HepG2 (cell line): ENCODE measurements around the gene MAPKAPK3. TPM values are rescaled to one million over a fixed set of nuclear protein-coding genes. Genes with fewer than 3 reads are reported as not detected.
A peak's percentile ranks its signal among the peaks of the same experiment; 100 is the strongest.

ENCODE experiments used
- BCL3 ChIP-seq: sonication (generic); formaldehyde crosslinking; IDR thresholded peaks from 2 replicates; pipeline ENCODE4 v1.5.1; 2020; ENCODE audit warnings: mild to moderate bottlenecking, missing genetic modification reagents, moderate library complexity
- CSRNP2 ChIP-seq: sonication (generic); formaldehyde crosslinking; conservative IDR thresholded peaks from 2 replicates; pipeline ENCODE4 v1.8.0; 2022; ENCODE audit warnings: low read depth, missing genetic modification reagents
- FIP1L1 ChIP-seq: fragments of 200-400 bp; formaldehyde crosslinking; IDR thresholded peaks from 2 replicates; pipeline ENCODE4 v1.6.1; 2018; ENCODE audit warnings: low read depth, mild to moderate bottlenecking, low read length, moderate library complexity, borderline replicate concordance; ENCODE audit not compliant: insufficient read depth
- HCFC1 ChIP-seq: fragments of 150-350 bp; IDR thresholded peaks from 2 replicates; pipeline ENCODE4 v1.6.1; 2014; ENCODE audit warnings: low read depth, low read length
- MAFG ChIP-seq: sonication (generic); formaldehyde crosslinking; IDR thresholded peaks from 2 replicates; pipeline ENCODE4 v1.5.1; 2020; ENCODE audit warnings: mild to moderate bottlenecking, missing genetic modification reagents
- MBNL3 ChIP-seq: fragments of 250-450 bp; sonication (Bioruptor Pico); conservative IDR thresholded peaks from 2 replicates; pipeline ENCODE4 v1.8.0; 2022; ENCODE audit warnings: mild to moderate bottlenecking, inconsistent platforms
- MXD1 ChIP-seq: sonication (generic); formaldehyde crosslinking; IDR thresholded peaks from 2 replicates; pipeline ENCODE4 v1.4.0; 2020; ENCODE audit warnings: mild to moderate bottlenecking, missing genetic modification reagents
- NAIF1 ChIP-seq: sonication (generic); formaldehyde crosslinking; IDR thresholded peaks from 2 replicates; pipeline ENCODE4 v1.5.0; 2020; ENCODE audit warnings: mild to moderate bottlenecking, missing genetic modification reagents, borderline replicate concordance
- SIN3B ChIP-seq: fragments of 150-350 bp; IDR thresholded peaks from 2 replicates; pipeline ENCODE4 v1.6.1; 2014; ENCODE audit warnings: low read length
- SKIL ChIP-seq: sonication (generic); formaldehyde crosslinking; IDR thresholded peaks from 2 replicates; pipeline ENCODE4 v1.8.0; 2022; ENCODE audit warnings: missing genetic modification reagents, mild to moderate bottlenecking, moderate library complexity, borderline replicate concordance
- ZHX2 ChIP-seq, 2 experiments: sonication (generic) in 1 of 2; formaldehyde crosslinking in 1 of 2; IDR thresholded peaks; 2 replicates each; pipeline versions ENCODE4 v1.6.1 to v1.9.0; 2014 to 2022; ENCODE audit warnings: antibody characterized with exemption in 1 of 2, borderline replicate concordance in 1 of 2, inconsistent platforms in 1 of 2, low read depth in 1 of 2, missing genetic modification reagents in 1 of 2
- ZNF557 ChIP-seq: sonication (generic); formaldehyde crosslinking; IDR thresholded peaks from 2 replicates; pipeline ENCODE4 v1.4.0; 2020; ENCODE audit warnings: missing genetic modification reagents
- ZNF772 ChIP-seq: sonication (generic); formaldehyde crosslinking; IDR thresholded peaks from 2 replicates; pipeline ENCODE4 v1.5.0; 2020; ENCODE audit warnings: mild to moderate bottlenecking, missing genetic modification reagents
- ZNF780A ChIP-seq: sonication (generic); formaldehyde crosslinking; IDR thresholded peaks from 2 replicates; pipeline ENCODE4 v1.8.0; 2022; ENCODE audit warnings: mild to moderate bottlenecking, missing genetic modification reagents, moderate library complexity
- polyA plus RNA-seq, 8 experiments: library from polyadenylated mRNA; depleted of rRNA in 3 of 8; stranded (reverse) in 7 of 8; unstranded in 1 of 8; fragments of >200 nt; fragmentation: Illumina TruSeq in 4 of 8; extraction: Trizol in 4 of 8; gene quantifications; 2 replicates each; pipeline versions ENCODE4 v1.2.1 to v1.2.3, GENCODE V29; 2011 to 2016; ENCODE audit warnings: low read depth in 4 of 8, missing spikeins in 1 of 8, mixed read lengths in 1 of 8; ENCODE audit not compliant: insufficient read depth in 1 of 8
- total RNA-seq, 5 experiments: library from RNA; depleted of rRNA; stranded (reverse); fragments of >200 nt; fragmentation: Illumina TruSeq; extraction: Trizol; gene quantifications; 2 replicates each; pipeline ENCODE4 v1.2.3, GENCODE V29; 2016; ENCODE audit warnings: low read depth in 1 of 5

MAPKAPK3 gene
- total and polyA plus RNA-seq, 2 of the 13 experiments (the other 11 are each of a cell fraction or from before 2014, with no cell fraction given): 39.9 to 41.2 TPM

- TF ChIP-seq ZHX2 (IDR thresholded peaks at IDR 0.05; ENCODE audit: low read depth) (no peak; the same call in 1 of the 2 replicates), ZHX2 (CRISPR knock-in tag; IDR thresholded peaks at IDR 0.05; ENCODE audit: borderline replicate concordance) (no peak), NAIF1 (CRISPR knock-in tag) (no peak), SIN3B (no peak), MAFG (CRISPR knock-in tag) (no peak), SKIL (peak; percentile 96), CSRNP2 (CRISPR knock-in tag) (peak; percentile 68; the same call in 1 of the 2 replicates), MXD1 (CRISPR knock-in tag) (peak; percentile 74; the same call in 1 of the 2 replicates), ZNF780A (CRISPR knock-in tag) (peak; percentile 65; the same call in 1 of the 2 replicates), ZNF772 (CRISPR knock-in tag) (peak; percentile 95), ZNF557 (CRISPR knock-in tag) (0 out of 2 replicates have a peak, but pooled peaks have one; percentile 32), HCFC1 (no peak), FIP1L1 (no peak), BCL3 (CRISPR knock-in tag) (peak; percentile 97), MBNL3 (CRISPR knock-in tag) (no peak)
These were observed 5.3 kb upstream of the MAPKAPK3 start, which contains the start of gene CISH (continued) for GRCh38 chr3:50611464-50612233.
